K562 (cell line): ENCODE data around the gene CCDC87. TPM values are rescaled to one million over a fixed set of nuclear protein-coding genes. Genes with fewer than 3 reads are reported as not detected.
"Not testable (repeated sequence)": the region's sequence is repeated elsewhere in the genome, so short reads cannot be mapped to it uniquely, and the experiment has no call there.

Experiments used
- ATAC-seq: fragments of 200-7000 bp; cut with Tn5 transposase; 3 replicates; pipeline ENCODE4 v1.9.1; 2020; ENCODE audit warnings: moderate library complexity
- BruUV-seq: library from RNA; stranded (reverse); fragments of 400-500 nt; replicated peaks from 2 replicates; lab custom pipeline; 2021; lab: Mats Ljungman, UMichigan
- CTCF ChIA-PET: fragments of 300-600 bp; formaldehyde crosslinking; extraction: SDS; loops from one replicate; lab custom pipeline; 2021; ENCODE audit warnings: low intra/inter-chr PET ratio; lab: Yijun Ruan, JAX
- POLR2A ChIA-PET: fragments of 300-600, 350-650 bp; sonication (Branson Sonifier 250); formaldehyde crosslinking; extraction: SDS; loops from one replicate; lab custom pipeline; 2021; ENCODE audit warnings: antibody characterized with exemption, inconsistent platforms; lab: Yijun Ruan, JAX
- DNase-seq, 4 experiments: peaks; one replicate each; pipeline versions ENCODE4 v3.0.0 to v3.0.0-alpha.2; 2011 to 2018; ENCODE audit warnings: low spot score in 3 of 4, mixed read lengths in 3 of 4; ENCODE audit errors: extremely low read depth in 1 of 4
- FAIRE-seq: peaks from 2 replicates; lab custom pipeline; 2011; peaks lifted over from hg19 to GRCh38; lab: Jason Lieb, UNC
- H2AFZ ChIP-seq: 2 replicates; pipeline ENCODE4 v1.6.0; 2011; ENCODE audit warnings: low read depth, low read length, control low read depth, inconsistent platforms
- H3K27ac ChIP-seq: fragments of 200-600 bp; 3 replicates; pipeline ENCODE4 v1.8.0; 2011; ENCODE audit warnings: low read depth, mild to moderate bottlenecking, control low read depth, inconsistent platforms, low read length, moderate library complexity, mixed read lengths; ENCODE audit errors: extremely low read depth
- H3K27me3 ChIP-seq, 2 experiments: fragments of 300-600 bp in 1 of 2; 2 replicates in 1 of 2; 3 replicates in 1 of 2; pipeline versions ENCODE4 v1.6.0 to v1.8.0; 2011; ENCODE audit warnings: inconsistent platforms in 2 of 2, low read length in 2 of 2, mild to moderate bottlenecking in 1 of 2, mixed read lengths in 1 of 2, moderate library complexity in 1 of 2; ENCODE audit not compliant: control insufficient read depth in 2 of 2, insufficient read depth in 2 of 2
- H3K36me3 ChIP-seq: fragments of 300-600 bp; 3 replicates; pipeline ENCODE4 v1.8.0; 2011; ENCODE audit warnings: mild to moderate bottlenecking, low read length, inconsistent platforms; ENCODE audit not compliant: control insufficient read depth, insufficient read depth
- H3K4me1 ChIP-seq, 2 experiments: fragments of 200-600 bp in 1 of 2; replicated peaks in 1 of 2; 2 replicates in 1 of 2; 3 replicates in 1 of 2; pipeline versions ENCODE4 v1.5.1 to v1.8.0; 2011; ENCODE audit warnings: inconsistent platforms in 2 of 2, low read length in 2 of 2, mild to moderate bottlenecking in 1 of 2, mixed read lengths in 1 of 2, moderate library complexity in 1 of 2; ENCODE audit not compliant: control insufficient read depth in 2 of 2, insufficient read depth in 2 of 2
- H3K4me2 ChIP-seq: 2 replicates; pipeline ENCODE4 v1.6.1; 2011; ENCODE audit warnings: low read length, control low read depth, inconsistent platforms, mixed read lengths; ENCODE audit not compliant: insufficient read depth
- H3K4me3 ChIP-seq: fragments of 200-600 bp; sonication (generic), shearing (Covaris generic); 2 replicates; pipeline ENCODE4 v1.5.1; 2016; ENCODE audit warnings: control low read depth, inconsistent platforms
- H3K79me2 ChIP-seq: fragments of 200-600 bp; 3 replicates; pipeline ENCODE4 v1.8.0; 2011; ENCODE audit warnings: low read length, inconsistent platforms; ENCODE audit not compliant: control insufficient read depth, insufficient read depth
- H3K9ac ChIP-seq, 2 experiments: 2 replicates each; pipeline versions ENCODE4 v1.6.0 to v1.6.1; 2011; ENCODE audit warnings: low read depth in 2 of 2, low read length in 2 of 2, control low read depth in 1 of 2, inconsistent platforms in 1 of 2, mild to moderate bottlenecking in 1 of 2, mixed read lengths in 1 of 2; ENCODE audit not compliant: insufficient read depth in 1 of 2
- H3K9me1 ChIP-seq: one replicate; pipeline ENCODE4 v1.6.0; 2011; ENCODE audit warnings: inconsistent platforms, mild to moderate bottlenecking, low read length, moderate library complexity; ENCODE audit not compliant: control insufficient read depth, insufficient read depth
- H3K9me3 ChIP-seq: replicated peaks from 2 replicates; pipeline ENCODE4 v1.5.1; 2011; ENCODE audit warnings: low read depth, low read length, inconsistent platforms; ENCODE audit not compliant: control insufficient read depth, insufficient read depth
- H4K20me1 ChIP-seq: replicated peaks from 2 replicates; pipeline ENCODE4 v1.6.1; 2011; ENCODE audit warnings: low read length, inconsistent platforms, mixed read lengths; ENCODE audit not compliant: control insufficient read depth, insufficient read depth
- CHAMP1 ChIP-seq: fragments of 450-650 bp; IDR thresholded peaks from 2 replicates; pipeline ENCODE4 v1.6.1; 2016; ENCODE audit warnings: mild to moderate bottlenecking
- COPS2 ChIP-seq: fragments of 450-650 bp; conservative IDR thresholded peaks from 2 replicates; pipeline ENCODE4 v1.6.1; 2016; ENCODE audit warnings: mild to moderate bottlenecking, moderate library complexity
- EZH2 ChIP-seq: IDR thresholded peaks from 2 replicates; pipeline ENCODE4 v1.6.1; 2012; ENCODE audit warnings: low read depth, mild to moderate bottlenecking, inconsistent platforms, low read length, borderline replicate concordance
- NELFE ChIP-seq: IDR thresholded peaks from 2 replicates; pipeline ENCODE4 v1.6.1; 2011; ENCODE audit warnings: mild to moderate bottlenecking; ENCODE audit not compliant: insufficient read depth, insufficient read length
- ZNF282 ChIP-seq: sonication (generic); formaldehyde crosslinking; IDR thresholded peaks from 2 replicates; pipeline ENCODE4 v1.8.1; 2023; ENCODE audit warnings: missing genetic modification reagents
- WGBS: fragments of 100-300 bp; shearing (Covaris generic); methylation state at CpG from one replicate; pipeline ENCODE4 v1.1.6; 2016; ENCODE audit warnings: low coverage, mixed read lengths; ENCODE audit not compliant: insufficient coverage; ENCODE audit errors: missing lambda C conversion rate; 5-methylcytosine and 5-hydroxymethylcytosine counted together
- in situ Hi-C: fragments of 300-500 bp; cut with MboI; formaldehyde crosslinking; loops from 4 replicates; pipeline ENCODE4 v1.15.0; 2018; ENCODE audit warnings: inconsistent platforms, mixed read lengths
- intact Hi-C: fragments of 100-400 bp; cut with micrococcal nuclease; formaldehyde crosslinking; loops from 2 replicates; pipeline ENCODE4 v1.14.2; 2022
- polyA plus RNA-seq, 8 experiments: library from polyadenylated mRNA; depleted of rRNA in 4 of 8; stranded (reverse) in 5 of 8; unstranded in 3 of 8; fragments of >200 nt; fragmentation: Nextera tagmentation in 2 of 8; fragmentation: Illumina TruSeq in 1 of 8; extraction: Ambion mirVana in 2 of 8; extraction: Trizol in 1 of 8; gene quantifications; 2 replicates each; pipeline versions ENCODE4 v1.2.1 to v1.2.3, GENCODE V29; 2011 to 2014; ENCODE audit warnings: inconsistent platforms in 1 of 8, missing spikeins in 1 of 8
- small RNA-seq: library from RNA; depleted of rRNA; stranded (forward); fragments of <200 nt; gene quantifications from one replicate; pipeline ENCODE3, GENCODE V24; 2014
- total RNA-seq, 7 experiments: library from RNA; depleted of rRNA in 6 of 7; stranded (reverse); fragments of >200 nt in 6 of 7; fragmentation: Illumina TruSeq in 2 of 7; extraction: Trizol in 2 of 7; gene quantifications; 2 replicates each; pipeline versions ENCODE4 v1.2.1 to v1.2.3, GENCODE V29; 2011 to 2021; ENCODE audit warnings: low replicate concordance in 1 of 7

The CCDC87 gene
- total and polyA plus RNA-seq, 9 of the 15 experiments (the other 6 are each of a cell fraction or from before 2014, with no cell fraction given): 0.03 to 0.44 (median 0.15) TPM; not detected in 1

DNA sequence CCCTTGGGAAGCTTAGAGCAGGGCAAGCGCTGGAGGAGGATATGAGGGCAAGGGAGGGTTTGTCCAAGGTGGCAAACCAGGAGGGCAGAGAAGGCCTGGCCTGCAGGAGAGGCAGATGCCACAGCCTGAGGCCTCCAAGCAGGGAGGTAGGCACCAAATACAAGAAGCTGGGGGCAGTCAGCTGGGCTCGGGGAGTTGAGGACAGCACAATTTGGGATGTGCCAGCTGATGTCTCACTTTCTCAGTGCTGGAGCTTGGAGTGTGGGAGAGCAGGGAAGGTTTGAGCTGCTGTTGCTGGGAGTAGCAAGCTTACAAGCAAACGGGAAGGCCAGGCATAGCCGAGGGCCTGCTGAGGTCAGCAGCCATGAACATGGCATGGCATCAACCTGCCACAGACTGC lies 51.0 kb downstream of the CCDC87 start (continued):
- TF ChIP-seq CHAMP1 (no peak), NELFE (no peak), EZH2 (no peak), ZNF282 (no peak), COPS2 (no peak)
- TF ChIP-seq, all 486 proteins: peak for 0

GRCh38 chr11:66540598-66540997 lies 52.3 kb downstream of the CCDC87 start:
- POLR2A ChIA-PET, H3K4me2 ChIP-seq, H3K79me2 ChIP-seq, H3K4me3 ChIP-seq, DNase-seq, BruUV-seq, intact Hi-C loops, H2AFZ ChIP-seq, FAIRE-seq, H3K9me1 ChIP-seq, H3K9ac ChIP-seq, ATAC-seq, in situ Hi-C loops, H3K27me3 ChIP-seq, H3K27ac ChIP-seq, H3K36me3 ChIP-seq, H4K20me1 ChIP-seq, H3K9me3 ChIP-seq, CTCF ChIA-PET: not testable (repeated sequence)
- WGBS: 88% methylated on average over 6 of the region's 8 CpGs
- H3K4me1 ChIP-seq: peaks cover 0 to 20% of the 10 kb centered on the region in 2 experiments; a peak in 3 of 5 replicates

Small RNAs within 50 kb of the gene (small RNA-seq; reads per million reads assigned to genes)
- gene RNU4-39P: not detected

Other genes starting within 250 kb of the CCDC87 start
Only the 7 nearest of the 16 such genes appear.
- gene BBS1, start 82.4 kb downstream of the CCDC87 start, total RNA-seq (2014; rRNA removed): 12.0 and 14.6 TPM in 2 replicates
- gene BBS1, start 82.4 kb downstream of the CCDC87 start, total RNA-seq (2014; rRNA removed; fragmentation: Illumina TruSeq; extraction: Trizol): 8.3 and 9.0 TPM in 2 replicates
- gene BBS1, start 82.4 kb downstream of the CCDC87 start, total RNA-seq (2015; rRNA removed; fragmentation: Illumina TruSeq; extraction: Trizol): 9.6 and 10.9 TPM in 2 replicates
- 12.5 and 15.2 TPM in 2 replicates for gene BBS1, start 82.4 kb downstream of the CCDC87 start, total RNA-seq (2021)
- gene BBS1, start 82.4 kb downstream of the CCDC87 start, polyA plus RNA-seq (2011; rRNA removed): 12.1 and 18.8 TPM in 2 replicates
- 12.3 and 12.7 TPM in 2 replicates for gene BBS1, start 82.4 kb downstream of the CCDC87 start, polyA plus RNA-seq (2014; fragmentation: Illumina TruSeq; extraction: Trizol)
- 10 to 100 TPM; 11.1 to 11.3 TPM for gene BBS1, start 82.4 kb downstream of the CCDC87 start, polyA plus RNA-seq (2014; fragmentation: Nextera tagmentation; extraction: Ambion mirVana)
- 11.4 and 19.8 TPM in 2 replicates for gene BBS1, start 82.4 kb downstream of the CCDC87 start, polyA plus RNA-seq (2014; rRNA removed)
- 8.3 and 13.4 TPM in 2 replicates for gene ZDHHC24, start 47.0 kb downstream of the CCDC87 start, total RNA-seq (2014; rRNA removed)
- 1.6 and 1.7 TPM in 2 replicates for gene ZDHHC24, start 47.0 kb downstream of the CCDC87 start, total RNA-seq (2014; rRNA removed; fragmentation: Illumina TruSeq; extraction: Trizol)
- 2.0 TPM in 2 replicates for gene ZDHHC24, start 47.0 kb downstream of the CCDC87 start, total RNA-seq (2015; rRNA removed; fragmentation: Illumina TruSeq; extraction: Trizol)
- gene ZDHHC24, start 47.0 kb downstream of the CCDC87 start, total RNA-seq (2021): 9.1 and 11.2 TPM in 2 replicates
- 3.8 and 5.9 TPM in 2 replicates for gene ZDHHC24, start 47.0 kb downstream of the CCDC87 start, polyA plus RNA-seq (2011; rRNA removed)
- gene ZDHHC24, start 47.0 kb downstream of the CCDC87 start, polyA plus RNA-seq (2014; fragmentation: Illumina TruSeq; extraction: Trizol): 2.7 and 3.3 TPM in 2 replicates
- gene ZDHHC24, start 47.0 kb downstream of the CCDC87 start, polyA plus RNA-seq (2014; fragmentation: Nextera tagmentation; extraction: Ambion mirVana): under 1 TPM; 0.45 to 0.65 TPM
- gene ZDHHC24, start 47.0 kb downstream of the CCDC87 start, polyA plus RNA-seq (2014; rRNA removed): 6.3 and 7.2 TPM in 2 replicates
- gene ACTN3, start 46.2 kb downstream of the CCDC87 start, total RNA-seq (2014; rRNA removed): not detected in 2 replicates
- not detected in 2 replicates for gene ACTN3, start 46.2 kb downstream of the CCDC87 start, total RNA-seq (2014; rRNA removed; fragmentation: Illumina TruSeq; extraction: Trizol)
- gene ACTN3, start 46.2 kb downstream of the CCDC87 start, total RNA-seq (2015; rRNA removed; fragmentation: Illumina TruSeq; extraction: Trizol): not detected in 2 replicates
- not detected in 2 replicates for gene ACTN3, start 46.2 kb downstream of the CCDC87 start, total RNA-seq (2021)
- not detected in 2 replicates for gene ACTN3, start 46.2 kb downstream of the CCDC87 start, polyA plus RNA-seq (2011; rRNA removed)
- gene ACTN3, start 46.2 kb downstream of the CCDC87 start, polyA plus RNA-seq (2014; fragmentation: Illumina TruSeq; extraction: Trizol): not detected in 2 replicates
- gene ACTN3, start 46.2 kb downstream of the CCDC87 start, polyA plus RNA-seq (2014; fragmentation: Nextera tagmentation; extraction: Ambion mirVana): not detected
- gene ACTN3, start 46.2 kb downstream of the CCDC87 start, polyA plus RNA-seq (2014; rRNA removed): not detected in 2 replicates
- 4.0 and 5.6 TPM in 2 replicates for gene CTSF, start 24.5 kb downstream of the CCDC87 start, total RNA-seq (2014; rRNA removed)
- 2.6 and 3.8 TPM in 2 replicates for gene CTSF, start 24.5 kb downstream of the CCDC87 start, total RNA-seq (2014; rRNA removed; fragmentation: Illumina TruSeq; extraction: Trizol)
- gene CTSF, start 24.5 kb downstream of the CCDC87 start, total RNA-seq (2015; rRNA removed; fragmentation: Illumina TruSeq; extraction: Trizol): 2.4 and 2.5 TPM in 2 replicates
- gene CTSF, start 24.5 kb downstream of the CCDC87 start, total RNA-seq (2021): 4.8 and 5.0 TPM in 2 replicates
- gene CTSF, start 24.5 kb downstream of the CCDC87 start, polyA plus RNA-seq (2011; rRNA removed): 10.5 and 13.1 TPM in 2 replicates
- gene CTSF, start 24.5 kb downstream of the CCDC87 start, polyA plus RNA-seq (2014; fragmentation: Illumina TruSeq; extraction: Trizol): 2.6 and 4.2 TPM in 2 replicates
- under 1 TPM; 0.41 to 0.55 TPM for gene CTSF, start 24.5 kb downstream of the CCDC87 start, polyA plus RNA-seq (2014; fragmentation: Nextera tagmentation; extraction: Ambion mirVana)
- gene CTSF, start 24.5 kb downstream of the CCDC87 start, polyA plus RNA-seq (2014; rRNA removed): 4.5 and 5.1 TPM in 2 replicates
- 28.3 and 31.0 TPM in 2 replicates for gene CCS, start 122 bp upstream of the CCDC87 start, total RNA-seq (2014; rRNA removed)
- 14.1 and 15.9 TPM in 2 replicates for gene CCS, start 122 bp upstream of the CCDC87 start, total RNA-seq (2014; rRNA removed; fragmentation: Illumina TruSeq; extraction: Trizol)
- 23.3 and 26.8 TPM in 2 replicates for gene CCS, start 122 bp upstream of the CCDC87 start, total RNA-seq (2015; rRNA removed; fragmentation: Illumina TruSeq; extraction: Trizol)
- 30.5 and 31.6 TPM in 2 replicates for gene CCS, start 122 bp upstream of the CCDC87 start, total RNA-seq (2021)
- 33.1 and 47.0 TPM in 2 replicates for gene CCS, start 122 bp upstream of the CCDC87 start, polyA plus RNA-seq (2011; rRNA removed)
- gene CCS, start 122 bp upstream of the CCDC87 start, polyA plus RNA-seq (2014; fragmentation: Illumina TruSeq; extraction: Trizol): 18.7 and 23.7 TPM in 2 replicates
- gene CCS, start 122 bp upstream of the CCDC87 start, polyA plus RNA-seq (2014; fragmentation: Nextera tagmentation; extraction: Ambion mirVana): 1 to 10 TPM; 1.1 to 3.0 TPM
- gene CCS, start 122 bp upstream of the CCDC87 start, polyA plus RNA-seq (2014; rRNA removed): 46.6 and 46.8 TPM in 2 replicates
- 50.3 and 67.3 TPM in 2 replicates for gene RBM14, start 23.6 kb upstream of the CCDC87 start, total RNA-seq (2014; rRNA removed)
- gene RBM14, start 23.6 kb upstream of the CCDC87 start, total RNA-seq (2014; rRNA removed; fragmentation: Illumina TruSeq; extraction: Trizol): 39.7 and 42.5 TPM in 2 replicates
- gene RBM14, start 23.6 kb upstream of the CCDC87 start, total RNA-seq (2015; rRNA removed; fragmentation: Illumina TruSeq; extraction: Trizol): 42.6 and 46.2 TPM in 2 replicates
- gene RBM14, start 23.6 kb upstream of the CCDC87 start, total RNA-seq (2021): 131 and 141 TPM in 2 replicates
- 23.3 and 46.7 TPM in 2 replicates for gene RBM14, start 23.6 kb upstream of the CCDC87 start, polyA plus RNA-seq (2011; rRNA removed)
- gene RBM14, start 23.6 kb upstream of the CCDC87 start, polyA plus RNA-seq (2014; fragmentation: Illumina TruSeq; extraction: Trizol): 44.8 and 57.8 TPM in 2 replicates
- gene RBM14, start 23.6 kb upstream of the CCDC87 start, polyA plus RNA-seq (2014; fragmentation: Nextera tagmentation; extraction: Ambion mirVana): 1 to 10 TPM; 5.5 to 8.9 TPM
- gene RBM14, start 23.6 kb upstream of the CCDC87 start, polyA plus RNA-seq (2014; rRNA removed): 48.6 and 50.6 TPM in 2 replicates
- gene RBM4, start 45.6 kb upstream of the CCDC87 start, total RNA-seq (2014; rRNA removed): 81.6 and 109 TPM in 2 replicates
- gene RBM4, start 45.6 kb upstream of the CCDC87 start, total RNA-seq (2014; rRNA removed; fragmentation: Illumina TruSeq; extraction: Trizol): 118 and 120 TPM in 2 replicates
- gene RBM4, start 45.6 kb upstream of the CCDC87 start, total RNA-seq (2015; rRNA removed; fragmentation: Illumina TruSeq; extraction: Trizol): 111 and 112 TPM in 2 replicates
- 116 and 120 TPM in 2 replicates for gene RBM4, start 45.6 kb upstream of the CCDC87 start, total RNA-seq (2021)
- 177 and 207 TPM in 2 replicates for gene RBM4, start 45.6 kb upstream of the CCDC87 start, polyA plus RNA-seq (2011; rRNA removed)
- gene RBM4, start 45.6 kb upstream of the CCDC87 start, polyA plus RNA-seq (2014; fragmentation: Illumina TruSeq; extraction: Trizol): 115 and 122 TPM in 2 replicates
- 100 to 1,000 TPM; 223 to 233 TPM for gene RBM4, start 45.6 kb upstream of the CCDC87 start, polyA plus RNA-seq (2014; fragmentation: Nextera tagmentation; extraction: Ambion mirVana)
- gene RBM4, start 45.6 kb upstream of the CCDC87 start, polyA plus RNA-seq (2014; rRNA removed): 131 and 146 TPM in 2 replicates